Vagina (tissue), 2 donors: ENCODE data around the gene C16orf74.

ENCODE experiments used
- CTCF ChIP-seq, 3 experiments: fragments of 450-650 bp in 2 of 3; fragments of 200-600 bp in 1 of 3; sonication (generic) in 1 of 3; IDR thresholded peaks; one replicate each; pipeline ENCODE4 v1.5.1; 2017 to 2019; ENCODE audit warnings: antibody characterized with exemption in 3 of 3, mild to moderate bottlenecking in 2 of 3, moderate library complexity in 2 of 3
- POLR2A ChIP-seq, 2 donors: fragments of 450-650 bp; IDR thresholded peaks; one replicate each; pipeline ENCODE4 v1.6.1; 2017; ENCODE audit warnings: antibody characterized with exemption in 2 of 2, mild to moderate bottlenecking in 2 of 2, moderate library complexity in 2 of 2

GRCh38 chr16:85689950-85690320 is 61.0 kb downstream of the C16orf74 start:
- no peak for TF ChIP-seq POLR2A (IDR thresholded peaks at IDR 0.05)
- TF ChIP-seq CTCF (IDR thresholded peaks at IDR 0.05), result no peak
